Natural killer cell (primary cell): ENCODE measurements around the gene SH3BP2. TPM values are rescaled to one million over a fixed set of nuclear protein-coding genes. Genes with fewer than 3 reads are reported as not detected.

Source experiments
- ATAC-seq, 3 donors: fragments of 150-1000 bp in 2 of 3; fragments of 200-7000 bp in 1 of 3; cut with Tn5 transposase; 1 replicate in 1 of 3; 2 replicates in 2 of 3; pipeline ENCODE4 v1.10.0; 2021; ENCODE audit warnings: mild to moderate bottlenecking in 2 of 3, moderate library complexity in 2 of 3
- DNase-seq, 2 donors: peaks; one replicate each; pipeline versions ENCODE4 v3.0.0 to v3.0.0-alpha.2; 2013 to 2021; ENCODE audit warnings: mixed read lengths in 1 of 2
- H3K27ac ChIP-seq: one replicate; pipeline ENCODE4 v1.5.1; 2013; ENCODE audit warnings: mild to moderate bottlenecking, low read length
- H3K27me3 ChIP-seq: one replicate; pipeline ENCODE4 v1.6.1; 2013; ENCODE audit warnings: low read length; ENCODE audit not compliant: control insufficient read depth, insufficient read depth
- H3K36me3 ChIP-seq: one replicate; pipeline ENCODE4 v1.6.1; 2013; ENCODE audit warnings: low read length; ENCODE audit not compliant: control insufficient read depth, insufficient read depth
- H3K4me1 ChIP-seq: one replicate; pipeline ENCODE4 v1.6.1; 2013; ENCODE audit warnings: low read length; ENCODE audit not compliant: control insufficient read depth, insufficient read depth
- H3K4me3 ChIP-seq: one replicate; pipeline ENCODE4 v1.5.1; 2013; ENCODE audit warnings: low read length
- H3K9me3 ChIP-seq: one replicate; pipeline ENCODE4 v1.6.1; 2013; ENCODE audit warnings: low read length; ENCODE audit not compliant: control insufficient read depth, insufficient read depth
- H3K27ac Mint-ChIP-seq, 2 donors: one replicate each; pipeline ENCODE4 v1.8.0; 2022; ENCODE audit warnings: mild to moderate bottlenecking in 2 of 2, mixed read lengths in 2 of 2, moderate library complexity in 1 of 2
- H3K27me3 Mint-ChIP-seq, 2 donors: one replicate each; pipeline ENCODE4 v1.8.0; 2022; ENCODE audit warnings: low read depth in 2 of 2, mixed read lengths in 2 of 2
- H3K36me3 Mint-ChIP-seq: one replicate; pipeline ENCODE4 v1.8.0; 2022; ENCODE audit warnings: mixed read lengths
- H3K4me1 Mint-ChIP-seq, 2 donors: one replicate each; pipeline ENCODE4 v1.8.0; 2022; ENCODE audit warnings: mixed read lengths in 2 of 2
- H3K4me3 Mint-ChIP-seq: one replicate; pipeline ENCODE4 v1.8.0; 2022; ENCODE audit warnings: mild to moderate bottlenecking, moderate library complexity, mixed read lengths
- H3K9me3 Mint-ChIP-seq, 2 donors: one replicate each; pipeline ENCODE4 v1.8.0; 2022; ENCODE audit warnings: mixed read lengths in 2 of 2
- CTCF ChIP-seq: fragments of 200-600 bp; IDR thresholded peaks from one replicate; pipeline ENCODE4 v1.8.0; 2022; ENCODE audit warnings: antibody characterized with exemption
- WGBS: methylation state at CpG from one replicate; pipeline ENCODE4 v1.1.7; 2013; ENCODE audit warnings: missing lambda C conversion rate; ENCODE audit not compliant: insufficient coverage; 5-methylcytosine and 5-hydroxymethylcytosine counted together
- intact Hi-C: fragments of 100-400 bp; cut with micrococcal nuclease; formaldehyde crosslinking; loops from one replicate; pipeline ENCODE4 v1.14.2; 2022
- total RNA-seq, 4 donors: library from RNA; stranded (reverse); fragments of 120-200 nt in 1 of 4; gene quantifications; one replicate each; pipeline versions ENCODE4 v1.2.3 to v1.2.4, GENCODE V29; 2013 to 2022

The SH3BP2 gene
- total RNA-seq, 3 donors from 2014 or later (not counting 1 experiment from before 2014, with no cell fraction given), result 213 to 283 (median 221) TPM

- no peak overlapping the region for H3K4me3 ChIP-seq
- 96% methylated on average over 36 of the region's 36 CpGs for WGBS
- H3K36me3 Mint-ChIP-seq, result no peaks in the 10 kb centered on the region
- H3K27me3 ChIP-seq, result no peaks in the 10 kb centered on the region
- no peak overlapping the region for H3K4me3 Mint-ChIP-seq
- peak in 1 of 2 donors; percentile 13 for DNase-seq
- TF ChIP-seq CTCF, result no peak
- no peaks in the 10 kb centered on the region for H3K9me3 Mint-ChIP-seq
- intact Hi-C loops, result no loop called here
- peaks cover 48% of the 10 kb centered on the region for H3K4me1 ChIP-seq
- H3K27me3 Mint-ChIP-seq, result no peaks in the 10 kb centered on the region
- peak overlapping the region; percentile 84 to 88 for H3K27ac Mint-ChIP-seq
- H3K9me3 ChIP-seq, result no peaks in the 10 kb centered on the region
- peaks cover 23 to 62% of the 10 kb centered on the region in 2 donors for H3K4me1 Mint-ChIP-seq
- H3K27ac ChIP-seq, result peak overlapping the region; percentile 27
- H3K36me3 ChIP-seq, result peaks cover 78% of the 10 kb centered on the region
- ATAC-seq, result no peak
These were observed 38.9 kb downstream of the SH3BP2 start for GRCh38 chr4:2831611-2832308.

DNA sequence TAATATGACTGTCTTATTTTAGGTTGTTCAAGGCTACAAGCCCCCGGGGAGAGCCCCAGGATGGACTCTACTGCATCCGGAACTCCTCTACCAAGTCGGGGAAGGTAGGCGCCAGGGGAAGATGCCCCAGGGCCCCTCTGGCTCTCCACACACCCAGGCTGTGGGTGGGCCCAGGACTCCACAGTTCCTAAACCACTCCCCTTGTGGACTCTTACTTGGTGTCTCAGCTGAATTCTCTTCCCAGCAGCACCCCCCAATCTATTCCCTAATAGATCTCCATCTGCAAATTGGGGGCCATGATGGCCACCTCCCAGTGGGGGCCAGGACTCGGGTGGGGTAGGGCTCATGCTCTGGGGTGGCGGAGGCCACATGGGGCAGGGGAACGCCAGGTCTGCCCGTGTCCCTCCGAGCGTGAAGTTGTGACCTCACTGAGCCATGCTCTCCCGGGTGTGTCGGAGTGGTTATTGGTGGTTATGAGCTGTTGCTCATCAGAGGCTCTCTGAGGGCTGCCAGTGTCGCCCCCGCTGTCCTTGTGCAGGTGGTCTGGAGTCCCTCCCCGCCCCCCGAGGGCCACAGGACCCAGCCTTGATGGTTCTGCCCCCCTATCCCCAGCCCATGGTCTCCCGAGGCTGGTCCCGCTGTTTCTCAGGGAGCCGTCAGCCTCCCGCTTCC lies 39.6 kb downstream of the SH3BP2 start:
- H3K27me3 ChIP-seq, result no peaks in the 10 kb centered on the region
- H3K4me3 ChIP-seq, result no peak overlapping the region
- Mint-ChIP-seq H3K9me3 (no peaks in the 10 kb centered on the region), H3K4me3 (no peak overlapping the region), H3K36me3 (no peaks in the 10 kb centered on the region), H3K27ac (peak overlapping the region; percentile 84 to 88), H3K27me3 (no peaks in the 10 kb centered on the region), H3K4me1 (peaks cover 28 to 67% of the 10 kb centered on the region in 2 donors)
- peak overlapping the region; percentile 27 for H3K27ac ChIP-seq
- DNase-seq (peak in 1 of 2 donors; percentile 11), ATAC-seq (no peak)
- peaks cover 54% of the 10 kb centered on the region for H3K4me1 ChIP-seq
- H3K36me3 ChIP-seq, result peaks cover 71% of the 10 kb centered on the region
- TF ChIP-seq CTCF, result no peak
- 66% methylated on average over 20 of the region's 20 CpGs for WGBS
- H3K9me3 ChIP-seq, result no peaks in the 10 kb centered on the region
- intact Hi-C loops, result no loop called here

GRCh38 chr4:2832981-2833670 lies 40.2 kb downstream of the SH3BP2 start:
- Histone ChIP-seq H3K4me3 (no peak overlapping the region), H3K4me1 (peaks cover 61% of the 10 kb centered on the region), H3K9me3 (no peaks in the 10 kb centered on the region), H3K36me3 (peaks cover 65% of the 10 kb centered on the region), H3K27me3 (no peaks in the 10 kb centered on the region), H3K27ac (peak overlapping the region; percentile 77)
- DNase-seq (no peak), ATAC-seq (no peak)
- no peaks in the 10 kb centered on the region for H3K9me3 Mint-ChIP-seq
- no peaks in the 10 kb centered on the region for H3K27me3 Mint-ChIP-seq
- 88% methylated on average over 19 of the region's 19 CpGs for WGBS
- H3K4me1 Mint-ChIP-seq, result peaks cover 35 to 74% of the 10 kb centered on the region in 2 donors
- no peak for TF ChIP-seq CTCF
- intact Hi-C loops, result no loop called here
- H3K4me3 Mint-ChIP-seq, result no peak overlapping the region
- peak overlapping the region; percentile 84 to 88 for H3K27ac Mint-ChIP-seq
- H3K36me3 Mint-ChIP-seq, result no peaks in the 10 kb centered on the region
